GM12878 (cell line): ENCODE data around the gene KIFC3. TPM values are rescaled to one million over a fixed set of nuclear protein-coding genes. Genes with fewer than 3 reads are reported as not detected.

Source experiments
- ATAC-seq: fragments of 200-7000 bp; cut with Tn5 transposase; 3 replicates; pipeline ENCODE4 v1.9.1; 2020; ENCODE audit warnings: mild to moderate bottlenecking, moderate library complexity
- BruUV-seq: library from RNA; stranded (reverse); fragments of 400-500 nt; replicated peaks from 2 replicates; lab custom pipeline; 2021; lab: Mats Ljungman, UMichigan
- CTCF ChIA-PET: fragments of 300-600 bp; sonication (Branson Sonifier 250); formaldehyde crosslinking; extraction: SDS; loops from one replicate; lab custom pipeline; 2021; ENCODE audit warnings: inconsistent platforms; lab: Yijun Ruan, JAX
- POLR2A ChIA-PET: fragments of 350-600 bp; formaldehyde crosslinking; extraction: SDS; loops from one replicate; lab custom pipeline; 2021; ENCODE audit warnings: inconsistent platforms; lab: Charles Lee
- RAD21 ChIA-PET: fragments of 300-600 bp; sonication (Branson Sonifier 250); formaldehyde crosslinking; loops from one replicate; lab custom pipeline; 2023; ENCODE audit warnings: antibody characterized with exemption; ENCODE audit not compliant: unreplicated experiment; lab: Charles Lee
- SMC1A ChIA-PET: fragments of 300-600 bp; sonication (Branson Sonifier 250); formaldehyde crosslinking; loops from one replicate; lab custom pipeline; 2023; ENCODE audit not compliant: unreplicated experiment, uncharacterized antibody; lab: Charles Lee
- DNase-seq: peaks from one replicate; pipeline ENCODE4 v3.0.0-alpha.2; 2011; ENCODE audit warnings: low read depth, low spot score
- FAIRE-seq: peaks from 3 replicates; lab custom pipeline; 2011; peaks lifted over from hg19 to GRCh38; lab: Jason Lieb, UNC
- H2AFZ ChIP-seq: 2 replicates; pipeline ENCODE4 v1.6.0; 2011; ENCODE audit warnings: low read depth, low read length, control low read depth; ENCODE audit not compliant: control insufficient read depth
- H3K27ac ChIP-seq: 2 replicates; pipeline ENCODE4 v1.5.1; 2011; ENCODE audit warnings: control low read depth; ENCODE audit not compliant: control insufficient read depth, insufficient read depth
- H3K27me3 ChIP-seq, 2 experiments: replicated peaks in 1 of 2; 2 replicates each; pipeline versions ENCODE4 v1.6.0 to v1.6.1; 2011; ENCODE audit warnings: low read length in 1 of 2; ENCODE audit not compliant: control insufficient read depth in 2 of 2, insufficient read depth in 2 of 2
- H3K36me3 ChIP-seq, 2 experiments: 2 replicates each; pipeline ENCODE4 v1.5.1; 2011; ENCODE audit warnings: low read length in 1 of 2; ENCODE audit not compliant: control insufficient read depth in 2 of 2, insufficient read depth in 2 of 2
- H3K4me1 ChIP-seq: 2 replicates; pipeline ENCODE4 v1.6.1; 2011; ENCODE audit warnings: mild to moderate bottlenecking, low read length, moderate library complexity, mixed read lengths; ENCODE audit not compliant: control insufficient read depth, insufficient read depth
- H3K4me2 ChIP-seq: 2 replicates; pipeline ENCODE4 v1.6.0; 2011; ENCODE audit warnings: control low read depth; ENCODE audit not compliant: control insufficient read depth, insufficient read depth
- H3K4me3 ChIP-seq: fragments of 200-600 bp; sonication (generic); 2 replicates; pipeline ENCODE4 v1.5.1; 2016
- H3K79me2 ChIP-seq: 2 replicates; pipeline ENCODE4 v1.6.0; 2011; ENCODE audit warnings: low read length; ENCODE audit not compliant: control insufficient read depth, insufficient read depth
- H3K9ac ChIP-seq: 2 replicates; pipeline ENCODE4 v1.8.0; 2011; ENCODE audit warnings: low read length, control low read depth, mixed read lengths; ENCODE audit not compliant: control insufficient read depth, insufficient read depth
- H3K9me3 ChIP-seq: replicated peaks from 3 replicates; pipeline ENCODE4 v1.5.1; 2011; ENCODE audit warnings: mild to moderate bottlenecking, low read length; ENCODE audit not compliant: control insufficient read depth, insufficient read depth
- H4K20me1 ChIP-seq: 2 replicates; pipeline ENCODE4 v1.6.0; 2011; ENCODE audit not compliant: control insufficient read depth, insufficient read depth
- RUNX3 ChIP-seq: IDR thresholded peaks from 2 replicates; pipeline ENCODE4 v1.6.1; 2012; ENCODE audit warnings: low read length, inconsistent platforms
- WGBS: methylation state at CpG from one replicate; pipeline ENCODE4 v1.1.6; 2016; ENCODE audit warnings: low lambda C conversion rate; ENCODE audit not compliant: insufficient replicate concordance, insufficient coverage; ENCODE audit errors: missing lambda C conversion rate; 5-methylcytosine and 5-hydroxymethylcytosine counted together
- in situ Hi-C: fragments of 300-500 bp; cut with MboI; formaldehyde crosslinking; loops from 9 replicates; pipeline ENCODE4 v1.14.3; 2018; ENCODE audit warnings: mixed read lengths
- intact Hi-C: fragments of 100-400 bp; cut with micrococcal nuclease; formaldehyde crosslinking; loops from one replicate; pipeline ENCODE4 v1.14.2; 2022; ENCODE audit not compliant: unreplicated experiment
- polyA plus RNA-seq, 11 experiments: library from polyadenylated mRNA; depleted of rRNA in 4 of 11; unstranded in 6 of 11; stranded (reverse) in 5 of 11; fragments of >200 nt; fragmentation: Nextera tagmentation in 4 of 11; fragmentation: Illumina TruSeq in 1 of 11; extraction: Ambion mirVana in 4 of 11; extraction: Trizol in 1 of 11; gene quantifications; 1 replicate in 1 of 11; 2 replicates in 10 of 11; pipeline versions ENCODE4 v1.2.1 to v1.2.3, GENCODE V29; 2011 to 2016; ENCODE audit warnings: inconsistent platforms in 2 of 11, missing spikeins in 2 of 11, low read depth in 1 of 11
- total RNA-seq, 4 experiments: library from RNA; depleted of rRNA in 3 of 4; stranded (reverse); fragments of >200 nt in 3 of 4; fragmentation: Illumina TruSeq in 1 of 4; extraction: Trizol in 1 of 4; gene quantifications; 2 replicates each; pipeline versions ENCODE4 v1.2.1 to v1.2.3, GENCODE V29; 2013 to 2021
- TF ChIP-seq, protein P1 (sequence below): fragments of 450-650 bp; IDR thresholded peaks from 2 replicates; pipeline ENCODE4 v1.6.1; 2017; ENCODE audit warnings: low read depth, mild to moderate bottlenecking, moderate library complexity
- TF ChIP-seq, protein P2 (sequence below): fragments of 450-650 bp; IDR thresholded peaks from 2 replicates; pipeline ENCODE4 v1.6.1; 2016; ENCODE audit warnings: mild to moderate bottlenecking

The KIFC3 gene
- total and polyA plus RNA-seq, 10 of the 15 experiments (the other 5 are each of a cell fraction or from before 2014, with no cell fraction given), result 0.22 to 1.3 (median 0.26) TPM; not detected in 3

DNA sequence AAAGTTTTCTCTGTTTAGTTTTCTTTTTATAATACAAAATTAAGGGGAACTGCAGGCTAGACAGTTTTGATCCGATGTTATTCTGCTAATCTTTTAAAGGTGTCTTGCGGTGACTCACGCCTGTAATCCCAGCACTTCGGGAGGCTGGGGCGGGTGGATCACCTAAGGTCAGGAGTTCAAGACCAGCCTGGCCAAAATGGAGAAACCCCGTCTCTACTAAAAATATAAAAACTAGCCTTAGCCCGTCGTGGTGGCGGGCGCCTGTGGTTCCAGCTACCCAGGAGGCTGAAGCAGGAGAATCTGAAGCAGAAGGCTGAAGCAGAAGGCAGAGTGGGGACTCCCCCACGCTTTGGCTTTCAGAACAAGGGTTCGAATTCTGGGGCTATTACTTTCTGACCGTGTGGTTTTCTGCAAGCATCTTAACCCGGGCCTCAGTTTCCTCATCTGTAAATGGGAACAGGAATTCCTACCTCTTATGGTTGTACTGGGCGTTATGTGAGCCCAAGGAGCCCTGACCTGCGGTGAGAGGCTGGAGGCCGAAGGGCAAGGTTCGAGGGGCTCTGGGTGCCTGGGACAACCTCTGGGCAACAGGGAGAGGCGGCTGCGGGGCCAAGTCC lies 67.9 kb downstream of the KIFC3 start:
- CTCF ChIA-PET, result interaction anchor here (1.2 to 3.1 kb wide), 4 partner anchors 74 to 389 kb away, joined by 4 to 20 read pairs (median 6); no protein-coding TSS in a partner anchor
- FAIRE-seq, result no peak

More for the DNA sequence above, 67.9 kb downstream of the KIFC3 start:
- SMC1A ChIA-PET, result interaction anchor here (1.6 to 3.1 kb wide), 2 partner anchors 9 to 72 kb away, joined by 3 to 12 read pairs; no protein-coding TSS in a partner anchor
- in situ Hi-C loops, result no loop called here
- RAD21 ChIA-PET, result interaction anchor here (1.7 to 2.9 kb wide), 2 partner anchors 86 to 318 kb away, joined by 4 to 18 read pairs; no protein-coding TSS in a partner anchor
- peaks cover 4% of the 10 kb centered on the region; the same call in 2 of the 3 replicates for H3K9me3 ChIP-seq
- WGBS, result 39% methylated on average over 20 of the region's 20 CpGs
- intact Hi-C loops, result loop anchor here (2.0 kb wide), 1 partner anchor 44 kb away; no protein-coding TSS in a partner anchor
- peak overlapping the region; percentile 89 for H3K9ac ChIP-seq
- TF ChIP-seq, protein P1, sequence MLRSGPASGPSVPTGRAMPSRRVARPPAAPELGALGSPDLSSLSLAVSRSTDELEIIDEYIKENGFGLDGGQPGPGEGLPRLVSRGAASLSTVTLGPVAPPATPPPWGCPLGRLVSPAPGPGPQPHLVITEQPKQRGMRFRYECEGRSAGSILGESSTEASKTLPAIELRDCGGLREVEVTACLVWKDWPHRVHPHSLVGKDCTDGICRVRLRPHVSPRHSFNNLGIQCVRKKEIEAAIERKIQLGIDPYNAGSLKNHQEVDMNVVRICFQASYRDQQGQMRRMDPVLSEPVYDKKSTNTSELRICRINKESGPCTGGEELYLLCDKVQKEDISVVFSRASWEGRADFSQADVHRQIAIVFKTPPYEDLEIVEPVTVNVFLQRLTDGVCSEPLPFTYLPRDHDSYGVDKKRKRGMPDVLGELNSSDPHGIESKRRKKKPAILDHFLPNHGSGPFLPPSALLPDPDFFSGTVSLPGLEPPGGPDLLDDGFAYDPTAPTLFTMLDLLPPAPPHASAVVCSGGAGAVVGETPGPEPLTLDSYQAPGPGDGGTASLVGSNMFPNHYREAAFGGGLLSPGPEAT, result no peak
- TF ChIP-seq, protein P2, sequence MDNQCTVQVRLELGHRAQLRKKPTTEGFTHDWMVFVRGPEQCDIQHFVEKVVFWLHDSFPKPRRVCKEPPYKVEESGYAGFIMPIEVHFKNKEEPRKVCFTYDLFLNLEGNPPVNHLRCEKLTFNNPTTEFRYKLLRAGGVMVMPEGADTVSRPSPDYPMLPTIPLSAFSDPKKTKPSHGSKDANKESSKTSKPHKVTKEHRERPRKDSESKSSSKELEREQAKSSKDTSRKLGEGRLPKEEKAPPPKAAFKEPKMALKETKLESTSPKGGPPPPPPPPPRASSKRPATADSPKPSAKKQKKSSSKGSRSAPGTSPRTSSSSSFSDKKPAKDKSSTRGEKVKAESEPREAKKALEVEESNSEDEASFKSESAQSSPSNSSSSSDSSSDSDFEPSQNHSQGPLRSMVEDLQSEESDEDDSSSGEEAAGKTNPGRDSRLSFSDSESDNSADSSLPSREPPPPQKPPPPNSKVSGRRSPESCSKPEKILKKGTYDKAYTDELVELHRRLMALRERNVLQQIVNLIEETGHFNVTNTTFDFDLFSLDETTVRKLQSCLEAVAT, result peak; percentile 14; the same call in 1 of the 2 replicates
- TF ChIP-seq RUNX3, result peak; percentile 23; the same call in 1 of the 2 replicates
- H3K4me3 ChIP-seq, result peak overlapping the region; percentile 81
- ATAC-seq, result peak; percentile 19
- no peak for DNase-seq
- no peaks in the 10 kb centered on the region for H3K36me3 ChIP-seq
- peaks cover 10% of the 10 kb centered on the region for H3K4me1 ChIP-seq
- H3K4me2 ChIP-seq, result peak overlapping the region; percentile 92
- no peaks in the 10 kb centered on the region for H4K20me1 ChIP-seq
- no peaks in the 10 kb centered on the region for H3K27me3 ChIP-seq
- TSS peak; percentile 99 for BruUV-seq
- peaks cover 9% of the 10 kb centered on the region for H3K79me2 ChIP-seq
- peak overlapping the region; percentile 99 for H2AFZ ChIP-seq
- POLR2A ChIA-PET, result interaction anchor here (1.3 to 1.8 kb wide), 2 partner anchors 16 to 45 kb away, joined by 7 to 10 read pairs; no protein-coding TSS in a partner anchor
- H3K27ac ChIP-seq, result peak overlapping the region; percentile 96
